Breast epithelium (tissue), 3 donors: Measurements from ENCODE around the gene CDKN2A.

Source experiments
- POLR2A ChIP-seq: fragments of 450-650 bp; IDR thresholded peaks from one replicate; pipeline ENCODE4 v1.6.1; 2016; ENCODE audit warnings: antibody characterized with exemption, mild to moderate bottlenecking, moderate library complexity
- TF ChIP-seq, protein P1 (sequence below), 3 donors: fragments of 450-650 bp; IDR thresholded peaks; one replicate each; pipeline ENCODE4 v1.5.1; 2016 to 2017; ENCODE audit warnings: antibody characterized with exemption in 3 of 3, mild to moderate bottlenecking in 3 of 3, moderate library complexity in 3 of 3

DNA sequence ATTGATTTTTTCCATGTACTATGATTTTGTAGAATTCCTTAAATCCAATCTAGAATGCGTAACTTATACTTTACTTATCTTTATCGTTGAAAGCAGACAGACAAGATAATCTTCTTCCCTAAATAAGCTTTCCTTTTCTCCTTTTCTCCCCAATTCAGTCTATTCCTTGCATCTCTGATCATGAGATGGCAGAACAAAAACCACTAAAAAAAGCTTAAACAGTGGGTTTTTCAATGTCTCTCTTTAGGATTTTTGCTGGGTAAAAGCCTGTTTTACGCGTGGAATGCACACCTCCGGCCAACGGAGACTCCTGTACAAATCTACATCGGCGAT is 14.2 kb upstream of the CDKN2A start:
- TF ChIP-seq, protein P1, sequence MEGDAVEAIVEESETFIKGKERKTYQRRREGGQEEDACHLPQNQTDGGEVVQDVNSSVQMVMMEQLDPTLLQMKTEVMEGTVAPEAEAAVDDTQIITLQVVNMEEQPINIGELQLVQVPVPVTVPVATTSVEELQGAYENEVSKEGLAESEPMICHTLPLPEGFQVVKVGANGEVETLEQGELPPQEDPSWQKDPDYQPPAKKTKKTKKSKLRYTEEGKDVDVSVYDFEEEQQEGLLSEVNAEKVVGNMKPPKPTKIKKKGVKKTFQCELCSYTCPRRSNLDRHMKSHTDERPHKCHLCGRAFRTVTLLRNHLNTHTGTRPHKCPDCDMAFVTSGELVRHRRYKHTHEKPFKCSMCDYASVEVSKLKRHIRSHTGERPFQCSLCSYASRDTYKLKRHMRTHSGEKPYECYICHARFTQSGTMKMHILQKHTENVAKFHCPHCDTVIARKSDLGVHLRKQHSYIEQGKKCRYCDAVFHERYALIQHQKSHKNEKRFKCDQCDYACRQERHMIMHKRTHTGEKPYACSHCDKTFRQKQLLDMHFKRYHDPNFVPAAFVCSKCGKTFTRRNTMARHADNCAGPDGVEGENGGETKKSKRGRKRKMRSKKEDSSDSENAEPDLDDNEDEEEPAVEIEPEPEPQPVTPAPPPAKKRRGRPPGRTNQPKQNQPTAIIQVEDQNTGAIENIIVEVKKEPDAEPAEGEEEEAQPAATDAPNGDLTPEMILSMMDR (IDR thresholded peaks at IDR 0.05), result no peak
- TF ChIP-seq POLR2A, result no peak
